ENCODE results near the gene ZDHHC1. TPM values are rescaled to one million over a fixed set of nuclear protein-coding genes. Genes with fewer than 3 reads are reported as not detected.

ZDHHC1 gene
- total and polyA plus RNA-seq, 2 donors (not counting 3 experiments of a cell fraction or from before 2014, with no cell fraction given), result 11.4 to 14.4 TPM

GRCh38 chr16:67384778-67385510 lies 31.3 kb downstream of the ZDHHC1 start:
- H3K4me2 ChIP-seq (ENCODE audit: insufficient read depth, low read length), result no peak overlapping the region
- CTCF ChIA-PET, result interaction anchor here (1.1 to 5.3 kb wide), 10 partner anchors 8 to 424 kb away, joined by 3 to 33 read pairs (median 4); partner anchors contain the start of genes CES3 and TPPP3
- POLR2A ChIA-PET, result no interaction called here
- no peaks in the 10 kb centered on the region for H3K9me3 ChIP-seq (replicated peaks; ENCODE audit: control insufficient read depth, insufficient read depth, low read length)
- H3K4me3 ChIP-seq (replicated peaks in 1 of 3; ENCODE audit: insufficient read depth in 1 of 3, low read depth in 1 of 3, low read length in 3 of 3), result no peak overlapping the region
- BruUV-seq (replicated peaks), result no TSS peak
- intact Hi-C loops (cut with micrococcal nuclease), result no loop called here
- H3K27me3 ChIP-seq (ENCODE audit: control insufficient read depth in 2 of 2, insufficient read depth in 2 of 2, low read length in 2 of 2), result no peaks in the 10 kb centered on the region
- H3K9me1 ChIP-seq (replicated peaks; ENCODE audit: control insufficient read depth, extremely low read depth, insufficient read depth, low read length), result no peaks in the 10 kb centered on the region
- no peak overlapping the region for H3K9ac ChIP-seq (replicated peaks; ENCODE audit: extremely low read depth, insufficient read depth, low read length)
- no peaks in the 10 kb centered on the region for H3K79me2 ChIP-seq (ENCODE audit: control insufficient read depth, insufficient read depth, low read length)
- dilution Hi-C loops (cut with MboI; ENCODE audit: extremely low pct_ligation_motif_present, low sequenced_read_pairs), result no loop called here
- peaks cover 13% of the 10 kb centered on the region for H3K4me1 ChIP-seq (ENCODE audit: control insufficient read depth, extremely low read depth, insufficient read depth, low read length)
- FAIRE-seq, result peak; percentile 70
- no peak overlapping the region for H2AFZ ChIP-seq (ENCODE audit: low read depth, low read length)
- H3K36me3 ChIP-seq (ENCODE audit: control insufficient read depth in 2 of 2, extremely low read depth in 1 of 2, insufficient read depth in 2 of 2, low read length in 2 of 2), result no peaks in the 10 kb centered on the region
- peak; percentile 85 for DNase-seq (ENCODE audit: low read depth, low spot score)
- H4K20me1 ChIP-seq (replicated peaks; ENCODE audit: control insufficient read depth, extremely low read depth, insufficient read depth, low read length), result no peaks in the 10 kb centered on the region
- peak overlapping the region; percentile 13 for H3K27ac ChIP-seq (ENCODE audit: insufficient read depth, low read depth, low read length)
- TF ChIP-seq JUN (IDR thresholded peaks at IDR 0.05; ENCODE audit: borderline replicate concordance, insufficient read depth, insufficient read length, low read depth), result peak; percentile 57
- TF ChIP-seq FOS (IDR thresholded peaks at IDR 0.05; ENCODE audit: borderline replicate concordance, insufficient read depth, low read length), result peak; percentile 51
- no peak for TF ChIP-seq GATA2 (IDR thresholded peaks at IDR 0.05; ENCODE audit: insufficient read depth, insufficient read length, low read depth, low read length)

DNA sequence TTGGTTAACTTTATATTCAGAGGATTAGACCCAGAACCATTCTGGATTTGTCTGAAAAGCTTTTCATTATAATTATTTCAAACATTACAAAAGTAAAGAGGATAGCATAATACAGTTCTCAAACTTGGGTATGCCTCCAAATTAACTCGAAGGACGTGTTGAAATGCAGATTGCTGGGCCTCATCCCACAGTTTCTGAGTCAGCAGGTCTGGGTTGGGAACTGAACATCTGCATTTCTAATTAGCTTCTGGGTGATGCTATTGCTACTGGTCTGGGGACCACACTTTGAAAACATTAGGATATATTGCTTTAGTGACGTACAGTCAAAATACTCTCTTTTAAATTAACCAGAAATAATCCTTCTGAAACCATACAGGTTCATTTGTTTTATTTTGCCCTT lies 33.0 kb downstream of the ZDHHC1 start:
- intact Hi-C loops (cut with micrococcal nuclease) (no loop called here), dilution Hi-C loops (cut with MboI; ENCODE audit: extremely low pct_ligation_motif_present, low sequenced_read_pairs) (no loop called here)
- TF ChIP-seq FOS (IDR thresholded peaks at IDR 0.05; ENCODE audit: borderline replicate concordance, insufficient read depth, low read length) (no peak), MYC (IDR thresholded peaks at IDR 0.05; ENCODE audit: low read depth, low read length) (no peak), CTCF (IDR thresholded peaks at IDR 0.05; ENCODE audit: extremely low read depth in 1 of 2, insufficient read depth in 1 of 2, low read depth in 1 of 2, low read length in 2 of 2) (no peak), POLR2AphosphoS5 (IDR thresholded peaks at IDR 0.05; ENCODE audit: insufficient read depth, low read depth, low read length) (no peak), EZH2 (IDR thresholded peaks at IDR 0.05; ENCODE audit: borderline replicate concordance, low read depth, low read length, severe bottlenecking) (no peak), POLR2A (IDR thresholded peaks at IDR 0.05; ENCODE audit: low read depth, low read length) (no peak)
- TF ChIP-seq, protein P1, sequence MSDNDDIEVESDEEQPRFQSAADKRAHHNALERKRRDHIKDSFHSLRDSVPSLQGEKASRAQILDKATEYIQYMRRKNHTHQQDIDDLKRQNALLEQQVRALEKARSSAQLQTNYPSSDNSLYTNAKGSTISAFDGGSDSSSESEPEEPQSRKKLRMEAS (IDR thresholded peaks at IDR 0.05; ENCODE audit: insufficient read depth, insufficient read length), result no peak
- Histone ChIP-seq H3K4me3 (replicated peaks in 1 of 3; ENCODE audit: insufficient read depth in 1 of 3, low read depth in 1 of 3, low read length in 3 of 3) (no peak overlapping the region), H3K9me1 (replicated peaks; ENCODE audit: control insufficient read depth, extremely low read depth, insufficient read depth, low read length) (no peaks in the 10 kb centered on the region), H3K27me3 (ENCODE audit: control insufficient read depth in 2 of 2, insufficient read depth in 2 of 2, low read length in 2 of 2) (no peaks in the 10 kb centered on the region), H3K4me2 (ENCODE audit: insufficient read depth, low read length) (no peak overlapping the region), H3K4me1 (ENCODE audit: control insufficient read depth, extremely low read depth, insufficient read depth, low read length) (peaks cover 13% of the 10 kb centered on the region), H4K20me1 (replicated peaks; ENCODE audit: control insufficient read depth, extremely low read depth, insufficient read depth, low read length) (no peaks in the 10 kb centered on the region), H3K36me3 (ENCODE audit: control insufficient read depth in 2 of 2, extremely low read depth in 1 of 2, insufficient read depth in 2 of 2, low read length in 2 of 2) (no peaks in the 10 kb centered on the region), H3K9me3 (replicated peaks; ENCODE audit: control insufficient read depth, insufficient read depth, low read length) (no peaks in the 10 kb centered on the region), H2AFZ (ENCODE audit: low read depth, low read length) (no peak overlapping the region), H3K79me2 (ENCODE audit: control insufficient read depth, insufficient read depth, low read length) (no peaks in the 10 kb centered on the region), H3K9ac (replicated peaks; ENCODE audit: extremely low read depth, insufficient read depth, low read length) (no peak overlapping the region), H3K27ac (ENCODE audit: insufficient read depth, low read depth, low read length) (no peak overlapping the region)
- POLR2A ChIA-PET, result no interaction called here
- no TSS peak for BruUV-seq (replicated peaks)
- CTCF ChIA-PET, result interaction anchor here (1.3 to 5.3 kb wide), 4 partner anchors 10 to 18 kb away, joined by 5 to 33 read pairs (median 13); partner anchors contain the start of gene TPPP3
- FAIRE-seq (no peak), DNase-seq (ENCODE audit: low read depth, low spot score) (no peak)
